Endothelial cell of umbilical vein (primary cell): ENCODE data around the gene SOX21. TPM values are rescaled to one million over a fixed set of nuclear protein-coding genes. Genes with fewer than 3 reads are reported as not detected.
A peak's percentile ranks its signal among the peaks of the same experiment; 100 is the strongest.

Experiments
- BruUV-seq: library from RNA; stranded (reverse); fragments of 400-500 nt; replicated peaks from 2 replicates; lab custom pipeline; 2021; lab: Mats Ljungman, UMichigan
- CTCF ChIA-PET: fragments of 300-600, 350-600 bp; sonication (Branson Sonifier 250); formaldehyde crosslinking; loops from one replicate; lab custom pipeline; 2021; ENCODE audit warnings: antibody characterized with exemption, inconsistent platforms; lab: Charles Lee
- POLR2A ChIA-PET: fragments of 300-600, 350-600 bp; sonication (Branson Sonifier 250); formaldehyde crosslinking; loops from one replicate; lab custom pipeline; 2021; ENCODE audit warnings: antibody characterized with exemption, inconsistent platforms; lab: Charles Lee
- DNase-seq: peaks from one replicate; pipeline ENCODE4 v3.0.0-alpha.2; 2011; ENCODE audit warnings: low read depth, low spot score
- FAIRE-seq: peaks from 2 replicates; lab custom pipeline; 2011; peaks lifted over from hg19 to GRCh38; lab: Jason Lieb, UNC
- H2AFZ ChIP-seq: 2 replicates; pipeline ENCODE4 v1.6.0; 2012; ENCODE audit warnings: low read depth, low read length, control low read depth, inconsistent platforms
- H3K27ac ChIP-seq: 2 replicates; pipeline ENCODE4 v1.5.1; 2011; ENCODE audit warnings: low read depth, mild to moderate bottlenecking, control low read depth, low read length, moderate library complexity; ENCODE audit not compliant: insufficient read depth
- H3K27me3 ChIP-seq, 2 experiments: 2 replicates each; pipeline versions ENCODE4 v1.6.0 to v1.6.1; 2011; ENCODE audit warnings: low read length in 2 of 2, mixed read lengths in 1 of 2; ENCODE audit not compliant: control insufficient read depth in 2 of 2, insufficient read depth in 2 of 2
- H3K36me3 ChIP-seq, 2 experiments: 2 replicates in 1 of 2; 3 replicates in 1 of 2; pipeline ENCODE4 v1.5.1; 2011; ENCODE audit warnings: low read length in 2 of 2, mild to moderate bottlenecking in 1 of 2, moderate library complexity in 1 of 2; ENCODE audit not compliant: control insufficient read depth in 2 of 2, insufficient read depth in 2 of 2; ENCODE audit errors: extremely low read depth in 1 of 2
- H3K4me1 ChIP-seq: 3 replicates; pipeline ENCODE4 v1.5.1; 2011; ENCODE audit warnings: mild to moderate bottlenecking, low read length; ENCODE audit not compliant: control insufficient read depth, insufficient read depth; ENCODE audit errors: extremely low read depth
- H3K4me2 ChIP-seq: 2 replicates; pipeline ENCODE4 v1.6.1; 2011; ENCODE audit warnings: low read length, control low read depth, mixed read lengths; ENCODE audit not compliant: insufficient read depth
- H3K4me3 ChIP-seq, 3 experiments: fragments of 200-600 bp in 1 of 3; sonication (generic), shearing (Covaris generic) in 1 of 3; replicated peaks in 1 of 3; 2 replicates each; pipeline ENCODE4 v1.5.1; 2011 to 2016; ENCODE audit warnings: control low read depth in 3 of 3, low read length in 3 of 3, mild to moderate bottlenecking in 2 of 3, inconsistent platforms in 1 of 3, low read depth in 1 of 3, moderate library complexity in 1 of 3; ENCODE audit not compliant: insufficient read depth in 1 of 3
- H3K79me2 ChIP-seq: 2 replicates; pipeline ENCODE4 v1.6.0; 2012; ENCODE audit warnings: low read length, inconsistent platforms; ENCODE audit not compliant: control insufficient read depth, insufficient read depth
- H3K9ac ChIP-seq: replicated peaks from 2 replicates; pipeline ENCODE3; 2011; ENCODE audit warnings: low read length, control low read depth; ENCODE audit not compliant: insufficient read depth; ENCODE audit errors: extremely low read depth
- H3K9me1 ChIP-seq: replicated peaks from 3 replicates; pipeline ENCODE4 v1.6.0; 2011; ENCODE audit warnings: mild to moderate bottlenecking, low read length; ENCODE audit not compliant: control insufficient read depth, insufficient read depth; ENCODE audit errors: extremely low read depth
- H3K9me3 ChIP-seq: replicated peaks from 2 replicates; pipeline ENCODE4 v1.5.1; 2012; ENCODE audit warnings: low read length, inconsistent platforms; ENCODE audit not compliant: control insufficient read depth, insufficient read depth
- H4K20me1 ChIP-seq: replicated peaks from 2 replicates; pipeline ENCODE3; 2011; ENCODE audit warnings: mild to moderate bottlenecking, low read length; ENCODE audit not compliant: control insufficient read depth, insufficient read depth; ENCODE audit errors: extremely low read depth
- EZH2 ChIP-seq: IDR thresholded peaks from 2 replicates; pipeline ENCODE4 v1.6.1; 2012; ENCODE audit warnings: borderline replicate concordance, low read depth, mild to moderate bottlenecking, moderate library complexity, low read length, inconsistent platforms; ENCODE audit not compliant: severe bottlenecking
- FOS ChIP-seq: IDR thresholded peaks from 2 replicates; pipeline ENCODE4 v1.6.1; 2011; ENCODE audit warnings: mild to moderate bottlenecking, low read length, moderate library complexity, borderline replicate concordance; ENCODE audit not compliant: insufficient read depth
- GATA2 ChIP-seq: IDR thresholded peaks from 2 replicates; pipeline ENCODE4 v1.7.0; 2011; ENCODE audit warnings: low read depth, mild to moderate bottlenecking, moderate library complexity, mixed read lengths, low read length; ENCODE audit not compliant: insufficient read length, insufficient read depth
- JUN ChIP-seq: IDR thresholded peaks from 2 replicates; pipeline ENCODE4 v1.6.1; 2011; ENCODE audit warnings: borderline replicate concordance, low read depth; ENCODE audit not compliant: insufficient read length, insufficient read depth
- MYC ChIP-seq: IDR thresholded peaks from one replicate; pipeline ENCODE4 v1.6.1; 2011; ENCODE audit warnings: mild to moderate bottlenecking, low read depth, low read length
- POLR2A ChIP-seq: IDR thresholded peaks from 2 replicates; pipeline ENCODE4 v1.6.1; 2012; ENCODE audit warnings: low read depth, mild to moderate bottlenecking, control low read depth, low read length
- POLR2AphosphoS5 ChIP-seq: IDR thresholded peaks from 2 replicates; pipeline ENCODE4 v1.6.1; 2012; ENCODE audit warnings: low read depth, mild to moderate bottlenecking, control low read depth, low read length, moderate library complexity; ENCODE audit not compliant: insufficient read depth
- dilution Hi-C: fragments of 300-500 bp; cut with MboI; formaldehyde crosslinking; loops from one replicate; pipeline ENCODE4 v1.15.0; 2019; ENCODE audit warnings: low sequenced_read_pairs; ENCODE audit not compliant: extremely low pct_ligation_motif_present
- intact Hi-C: fragments of 100-400 bp; cut with micrococcal nuclease; formaldehyde crosslinking; loops from one replicate; pipeline ENCODE4 v1.10.0; 2022
- polyA plus RNA-seq, 4 experiments: library from polyadenylated mRNA; depleted of rRNA in 3 of 4; stranded (reverse) in 3 of 4; unstranded in 1 of 4; fragments of >200 nt; gene quantifications; 2 replicates each; pipeline versions ENCODE4 v1.2.1 to v1.2.3, GENCODE V29; 2011 to 2012; ENCODE audit warnings: missing spikeins in 1 of 4
- total RNA-seq: library from RNA; stranded (reverse); gene quantifications from 2 replicates; pipeline ENCODE4 v1.2.3, GENCODE V29; 2021
- TF ChIP-seq, protein P1 (sequence below), 2 donors: IDR thresholded peaks; 1 replicate in 1 of 2; 2 replicates in 1 of 2; pipeline ENCODE4 v1.5.1; 2011; ENCODE audit warnings: low read length in 2 of 2, mild to moderate bottlenecking in 2 of 2, moderate library complexity in 2 of 2, control low read depth in 1 of 2, inconsistent platforms in 1 of 2, low read depth in 1 of 2; ENCODE audit not compliant: insufficient read depth in 1 of 2; ENCODE audit errors: extremely low read depth in 1 of 2
- TF ChIP-seq, protein P2 (sequence below): IDR thresholded peaks from 2 replicates; pipeline ENCODE4 v1.6.1; 2011; ENCODE audit not compliant: insufficient read depth, insufficient read length

The SOX21 gene
- total and polyA plus RNA-seq, 2 donors (not counting 3 experiments of a cell fraction or from before 2014, with no cell fraction given), result not detected

GRCh38 chr13:94674609-94675348, 37.6 kb downstream of the SOX21 start:
- intact Hi-C loops (loop anchor here (1.0 to 2.0 kb wide), 3 partner anchors 36 to 804 kb away; no protein-coding TSS in a partner anchor), dilution Hi-C loops (no loop called here)
- no peak overlapping the region for H2AFZ ChIP-seq
- BruUV-seq, result no TSS peak
- no peaks in the 10 kb centered on the region for H3K36me3 ChIP-seq
- peak; percentile 49 for DNase-seq
- H3K4me2 ChIP-seq, result no peak overlapping the region
- no peaks in the 10 kb centered on the region for H3K4me1 ChIP-seq
- POLR2A ChIA-PET, result no interaction called here
- no peaks in the 10 kb centered on the region for H3K79me2 ChIP-seq
- CTCF ChIA-PET, result interaction anchor here (0.6 to 5.4 kb wide), 23 partner anchors 10 to 890 kb away, joined by 3 to 95 read pairs (median 3); no protein-coding TSS in a partner anchor
- peak; percentile 74 for FAIRE-seq
- no peak overlapping the region for H3K27ac ChIP-seq
- no peak overlapping the region for H3K4me3 ChIP-seq
- no peak overlapping the region for H3K9ac ChIP-seq
- H4K20me1 ChIP-seq, result no peaks in the 10 kb centered on the region
- no peaks in the 10 kb centered on the region for H3K9me1 ChIP-seq
- no peaks in the 10 kb centered on the region for H3K9me3 ChIP-seq
- TF ChIP-seq, protein P1, sequence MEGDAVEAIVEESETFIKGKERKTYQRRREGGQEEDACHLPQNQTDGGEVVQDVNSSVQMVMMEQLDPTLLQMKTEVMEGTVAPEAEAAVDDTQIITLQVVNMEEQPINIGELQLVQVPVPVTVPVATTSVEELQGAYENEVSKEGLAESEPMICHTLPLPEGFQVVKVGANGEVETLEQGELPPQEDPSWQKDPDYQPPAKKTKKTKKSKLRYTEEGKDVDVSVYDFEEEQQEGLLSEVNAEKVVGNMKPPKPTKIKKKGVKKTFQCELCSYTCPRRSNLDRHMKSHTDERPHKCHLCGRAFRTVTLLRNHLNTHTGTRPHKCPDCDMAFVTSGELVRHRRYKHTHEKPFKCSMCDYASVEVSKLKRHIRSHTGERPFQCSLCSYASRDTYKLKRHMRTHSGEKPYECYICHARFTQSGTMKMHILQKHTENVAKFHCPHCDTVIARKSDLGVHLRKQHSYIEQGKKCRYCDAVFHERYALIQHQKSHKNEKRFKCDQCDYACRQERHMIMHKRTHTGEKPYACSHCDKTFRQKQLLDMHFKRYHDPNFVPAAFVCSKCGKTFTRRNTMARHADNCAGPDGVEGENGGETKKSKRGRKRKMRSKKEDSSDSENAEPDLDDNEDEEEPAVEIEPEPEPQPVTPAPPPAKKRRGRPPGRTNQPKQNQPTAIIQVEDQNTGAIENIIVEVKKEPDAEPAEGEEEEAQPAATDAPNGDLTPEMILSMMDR (IDR thresholded peaks at IDR 0.05; ENCODE audit: extremely low read depth in 1 of 2, insufficient read depth in 1 of 2, low read depth in 1 of 2, low read length in 2 of 2), result peak; percentile 60 to 78
- TF ChIP-seq, protein P2, sequence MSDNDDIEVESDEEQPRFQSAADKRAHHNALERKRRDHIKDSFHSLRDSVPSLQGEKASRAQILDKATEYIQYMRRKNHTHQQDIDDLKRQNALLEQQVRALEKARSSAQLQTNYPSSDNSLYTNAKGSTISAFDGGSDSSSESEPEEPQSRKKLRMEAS, result no peak
- H3K27me3 ChIP-seq, result peaks cover 6 to 26% of the 10 kb centered on the region in 2 experiments

GRCh38 chr13:94673851-94674250, 38.5 kb downstream of the SOX21 start:
- Histone ChIP-seq H3K27ac (no peak overlapping the region), H2AFZ (no peak overlapping the region), H3K36me3 (no peaks in the 10 kb centered on the region), H3K9me1 (no peaks in the 10 kb centered on the region), H3K9ac (no peak overlapping the region), H3K79me2 (no peaks in the 10 kb centered on the region), H4K20me1 (no peaks in the 10 kb centered on the region), H3K4me1 (no peaks in the 10 kb centered on the region), H3K27me3 (peaks cover 6 to 22% of the 10 kb centered on the region in 2 experiments), H3K4me3 (no peak overlapping the region), H3K4me2 (no peak overlapping the region), H3K9me3 (no peaks in the 10 kb centered on the region)
- POLR2A ChIA-PET, result no interaction called here
- CTCF ChIA-PET, result interaction anchor here (0.6 to 5.4 kb wide), 7 partner anchors 11 to 730 kb away, joined by 3 to 95 read pairs (median 22); no protein-coding TSS in a partner anchor
- dilution Hi-C loops (no loop called here), intact Hi-C loops (loop anchor here (1.0 to 2.0 kb wide), 2 partner anchors 37 to 730 kb away; no protein-coding TSS in a partner anchor)
- DNase-seq (no peak), FAIRE-seq (no peak)
- TF ChIP-seq POLR2AphosphoS5 (no peak), EZH2 (no peak), GATA2 (no peak), JUN (no peak), MYC (no peak), POLR2A (no peak), FOS (no peak)
- TF ChIP-seq, protein P2, result no peak
- TF ChIP-seq, protein P1 (IDR thresholded peaks at IDR 0.05; ENCODE audit: extremely low read depth in 1 of 2, insufficient read depth in 1 of 2, low read depth in 1 of 2, low read length in 2 of 2), result no peak
- BruUV-seq, result no TSS peak
